ENCODE measurements around the gene UIMC1.

GRCh38 chr5:176865964-176866363 lies 140.6 kb downstream of the UIMC1 start:
- TF ChIP-seq CTCF (conservative IDR thresholded peaks at IDR 0.05; ENCODE audit: low read length) (no peak), EZH2phosphoT487 (IDR thresholded peaks at IDR 0.05; ENCODE audit: borderline replicate concordance, low read depth, low read length) (no peak)
